A673 (cell line): ENCODE measurements around the gene KLF12.

Source experiments
- CTCF ChIP-seq: fragments of 300-800, 200-600 bp; sonication (generic); conservative IDR thresholded peaks from 2 replicates; pipeline ENCODE4 v1.5.1; 2017; ENCODE audit warnings: low read depth, mild to moderate bottlenecking, antibody characterized with exemption, low read length, moderate library complexity, mixed read lengths
- EZH2 ChIP-seq: fragments of 200-600 bp; sonication (generic); IDR thresholded peaks from 2 replicates; pipeline ENCODE4 v1.6.1; 2017; ENCODE audit warnings: borderline replicate concordance, low read depth, mild to moderate bottlenecking, mixed read lengths, antibody characterized with exemption, low read length; ENCODE audit not compliant: poor library complexity, severe bottlenecking

GRCh38 chr13:74133657-74134201 is 475 bp downstream of the KLF12 start:
- no peak for TF ChIP-seq CTCF
- no peak for TF ChIP-seq EZH2
